ENCODE measurements around the gene USP28. TPM values are rescaled to one million over a fixed set of nuclear protein-coding genes. Genes with fewer than 3 reads are reported as not detected.
A peak's percentile ranks its signal among the peaks of the same experiment; 100 is the strongest.

USP28 gene
- total RNA-seq, 1 experiment from 2014 or later = 45.6 TPM

GRCh38 chr11:113817626-113818025 lies 57.7 kb downstream of the USP28 start:
- Histone ChIP-seq H2AFZ (ENCODE audit: low read length) (no peak overlapping the region), H3K4me1 (ENCODE audit: low read length) (no peaks in the 10 kb centered on the region), H3K79me2 (ENCODE audit: low read length) (no peaks in the 10 kb centered on the region), H4K20me1 (ENCODE audit: insufficient read depth, low read depth, low read length) (no peaks in the 10 kb centered on the region), H3K9me2 (replicated peaks; ENCODE audit: insufficient read depth, low read length) (no peaks in the 10 kb centered on the region), H3K27me3 (ENCODE audit: low read length) (no peaks in the 10 kb centered on the region), H3K4me2 (ENCODE audit: low read depth, low read length, poor library complexity, severe bottlenecking) (no peak overlapping the region), H3K9me3 (ENCODE audit: low read length) (no peaks in the 10 kb centered on the region), H3K27ac (ENCODE audit: low read length) (no peak overlapping the region), H3K4me3 (ENCODE audit: low read length) (no peak overlapping the region), H3K36me3 (ENCODE audit: insufficient read depth, low read length) (no peaks in the 10 kb centered on the region; the same call in 1 of the 2 replicates), H3K9ac (ENCODE audit: low read length) (no peak overlapping the region)
- no peak for DNase-seq

- H2AFZ ChIP-seq (ENCODE audit: low read length) = no peak overlapping the region
- no peaks in the 10 kb centered on the region for H3K4me1 ChIP-seq (ENCODE audit: low read length)
- no peak for DNase-seq
- H3K79me2 ChIP-seq (ENCODE audit: low read length) = no peaks in the 10 kb centered on the region
- H3K9ac ChIP-seq (ENCODE audit: low read length) = no peak overlapping the region
- no peaks in the 10 kb centered on the region for H3K9me3 ChIP-seq (ENCODE audit: low read length)
- no peaks in the 10 kb centered on the region for H3K9me2 ChIP-seq (replicated peaks; ENCODE audit: insufficient read depth, low read length)
- no peak overlapping the region for H3K4me2 ChIP-seq (ENCODE audit: low read depth, low read length, poor library complexity, severe bottlenecking)
- no peaks in the 10 kb centered on the region for H4K20me1 ChIP-seq (ENCODE audit: insufficient read depth, low read depth, low read length)
- no peaks in the 10 kb centered on the region; the same call in 1 of the 2 replicates for H3K36me3 ChIP-seq (ENCODE audit: insufficient read depth, low read length)
- no peak overlapping the region for H3K4me3 ChIP-seq (ENCODE audit: low read length)
- H3K27ac ChIP-seq (ENCODE audit: low read length) = no peak overlapping the region
- no peaks in the 10 kb centered on the region for H3K27me3 ChIP-seq (ENCODE audit: low read length)
Observed at GRCh38 chr11:113817162-113817561, 58.2 kb downstream of the USP28 start.

- Histone ChIP-seq H3K9me2 (replicated peaks; ENCODE audit: insufficient read depth, low read length) (no peaks in the 10 kb centered on the region), H3K27me3 (ENCODE audit: low read length) (no peaks in the 10 kb centered on the region), H2AFZ (ENCODE audit: low read length) (no peak overlapping the region), H3K36me3 (ENCODE audit: insufficient read depth, low read length) (no peaks in the 10 kb centered on the region; the same call in 1 of the 2 replicates), H3K4me2 (ENCODE audit: low read depth, low read length, poor library complexity, severe bottlenecking) (no peak overlapping the region), H3K4me1 (ENCODE audit: low read length) (no peaks in the 10 kb centered on the region), H3K9me3 (ENCODE audit: low read length) (no peaks in the 10 kb centered on the region), H3K79me2 (ENCODE audit: low read length) (no peaks in the 10 kb centered on the region), H3K9ac (ENCODE audit: low read length) (no peak overlapping the region), H3K27ac (ENCODE audit: low read length) (no peak overlapping the region), H4K20me1 (ENCODE audit: insufficient read depth, low read depth, low read length) (no peaks in the 10 kb centered on the region), H3K4me3 (ENCODE audit: low read length) (no peak overlapping the region)
- no peak for DNase-seq
Observed at GRCh38 chr11:113814181-113814580, 61.2 kb downstream of the USP28 start.

GRCh38 chr11:113808931-113809330 lies 66.4 kb downstream of the USP28 start:
- no peak for DNase-seq
- H3K9me2 ChIP-seq (replicated peaks; ENCODE audit: insufficient read depth, low read length) = no peaks in the 10 kb centered on the region
- no peaks in the 10 kb centered on the region for H3K27me3 ChIP-seq (ENCODE audit: low read length)
- H2AFZ ChIP-seq (ENCODE audit: low read length) = no peak overlapping the region
- H3K4me3 ChIP-seq (ENCODE audit: low read length) = no peak overlapping the region
- H4K20me1 ChIP-seq (ENCODE audit: insufficient read depth, low read depth, low read length) = no peaks in the 10 kb centered on the region
- H3K27ac ChIP-seq (ENCODE audit: low read length) = no peak overlapping the region
- no peaks in the 10 kb centered on the region for H3K9me3 ChIP-seq (ENCODE audit: low read length)
- H3K36me3 ChIP-seq (ENCODE audit: insufficient read depth, low read length) = peaks cover 2% of the 10 kb centered on the region; the same call in 1 of the 2 replicates
- H3K79me2 ChIP-seq (ENCODE audit: low read length) = no peaks in the 10 kb centered on the region
- H3K4me1 ChIP-seq (ENCODE audit: low read length) = no peaks in the 10 kb centered on the region
- no peak overlapping the region for H3K4me2 ChIP-seq (ENCODE audit: low read depth, low read length, poor library complexity, severe bottlenecking)
- H3K9ac ChIP-seq (ENCODE audit: low read length) = no peak overlapping the region

GRCh38 chr11:113806406-113806805 lies 69.0 kb downstream of the USP28 start:
- H3K9ac ChIP-seq (ENCODE audit: low read length) = no peak overlapping the region
- no peak overlapping the region for H3K27ac ChIP-seq (ENCODE audit: low read length)
- no peak overlapping the region for H3K4me3 ChIP-seq (ENCODE audit: low read length)
- no peaks in the 10 kb centered on the region for H3K9me2 ChIP-seq (replicated peaks; ENCODE audit: insufficient read depth, low read length)
- H3K9me3 ChIP-seq (ENCODE audit: low read length) = no peaks in the 10 kb centered on the region
- H4K20me1 ChIP-seq (ENCODE audit: insufficient read depth, low read depth, low read length) = no peaks in the 10 kb centered on the region
- H3K36me3 ChIP-seq (ENCODE audit: insufficient read depth, low read length) = peaks cover 11% of the 10 kb centered on the region; the same call in 1 of the 2 replicates
- no peak overlapping the region for H2AFZ ChIP-seq (ENCODE audit: low read length)
- H3K4me1 ChIP-seq (ENCODE audit: low read length) = no peaks in the 10 kb centered on the region
- no peaks in the 10 kb centered on the region for H3K27me3 ChIP-seq (ENCODE audit: low read length)
- no peaks in the 10 kb centered on the region for H3K79me2 ChIP-seq (ENCODE audit: low read length)
- H3K4me2 ChIP-seq (ENCODE audit: low read depth, low read length, poor library complexity, severe bottlenecking) = no peak overlapping the region
- DNase-seq = peak; percentile 65

- Histone ChIP-seq H3K79me2 (ENCODE audit: low read length) (no peaks in the 10 kb centered on the region), H3K4me3 (ENCODE audit: low read length) (no peak overlapping the region), H4K20me1 (ENCODE audit: insufficient read depth, low read depth, low read length) (no peaks in the 10 kb centered on the region), H3K27me3 (ENCODE audit: low read length) (no peaks in the 10 kb centered on the region), H3K4me2 (ENCODE audit: low read depth, low read length, poor library complexity, severe bottlenecking) (no peak overlapping the region), H3K9me2 (replicated peaks; ENCODE audit: insufficient read depth, low read length) (no peaks in the 10 kb centered on the region), H3K36me3 (ENCODE audit: insufficient read depth, low read length) (peaks cover 11% of the 10 kb centered on the region; the same call in 1 of the 2 replicates), H3K4me1 (ENCODE audit: low read length) (no peaks in the 10 kb centered on the region), H3K9me3 (ENCODE audit: low read length) (no peaks in the 10 kb centered on the region), H2AFZ (ENCODE audit: low read length) (no peak overlapping the region), H3K9ac (ENCODE audit: low read length) (no peak overlapping the region), H3K27ac (ENCODE audit: low read length) (no peak overlapping the region)
- DNase-seq = no peak
Observed at GRCh38 chr11:113805640-113806039, 69.7 kb downstream of the USP28 start.

- no peak overlapping the region for H3K9ac ChIP-seq (ENCODE audit: low read length)
- H4K20me1 ChIP-seq (ENCODE audit: insufficient read depth, low read depth, low read length) = no peaks in the 10 kb centered on the region
- H3K9me2 ChIP-seq (replicated peaks; ENCODE audit: insufficient read depth, low read length) = no peaks in the 10 kb centered on the region
- no peak for DNase-seq
- H3K79me2 ChIP-seq (ENCODE audit: low read length) = no peaks in the 10 kb centered on the region
- H3K27me3 ChIP-seq (ENCODE audit: low read length) = no peaks in the 10 kb centered on the region
- no peak overlapping the region for H3K4me2 ChIP-seq (ENCODE audit: low read depth, low read length, poor library complexity, severe bottlenecking)
- H3K4me3 ChIP-seq (ENCODE audit: low read length) = no peak overlapping the region
- H2AFZ ChIP-seq (ENCODE audit: low read length) = no peak overlapping the region
- peaks cover 11% of the 10 kb centered on the region; the same call in 1 of the 2 replicates for H3K36me3 ChIP-seq (ENCODE audit: insufficient read depth, low read length)
- no peak overlapping the region for H3K27ac ChIP-seq (ENCODE audit: low read length)
- no peaks in the 10 kb centered on the region for H3K9me3 ChIP-seq (ENCODE audit: low read length)
- no peaks in the 10 kb centered on the region for H3K4me1 ChIP-seq (ENCODE audit: low read length)
Observed at GRCh38 chr11:113802621-113803020, 72.8 kb downstream of the USP28 start.

- Histone ChIP-seq H3K36me3 (ENCODE audit: insufficient read depth, low read length) (no peaks in the 10 kb centered on the region), H2AFZ (ENCODE audit: low read length) (no peak overlapping the region), H3K79me2 (ENCODE audit: low read length) (no peaks in the 10 kb centered on the region), H3K4me1 (ENCODE audit: low read length) (no peaks in the 10 kb centered on the region), H3K4me2 (ENCODE audit: low read depth, low read length, poor library complexity, severe bottlenecking) (no peak overlapping the region), H3K9ac (ENCODE audit: low read length) (no peak overlapping the region), H3K27ac (ENCODE audit: low read length) (no peak overlapping the region), H3K27me3 (ENCODE audit: low read length) (no peaks in the 10 kb centered on the region), H3K9me3 (ENCODE audit: low read length) (no peaks in the 10 kb centered on the region), H3K4me3 (ENCODE audit: low read length) (no peak overlapping the region), H3K9me2 (replicated peaks; ENCODE audit: insufficient read depth, low read length) (no peaks in the 10 kb centered on the region), H4K20me1 (ENCODE audit: insufficient read depth, low read depth, low read length) (no peaks in the 10 kb centered on the region)
- DNase-seq = peak; percentile 44
Observed at GRCh38 chr11:113796663-113797259, 78.6 kb downstream of the USP28 start.
